Brain microvascular endothelial cell (primary cell): ENCODE results near the gene CNKSR1.

Experiments
- DNase-seq: peaks from one replicate; pipeline ENCODE4 v3.0.0-alpha.2; 2020
- H3K27ac ChIP-seq: fragments of 250-450 bp; sonication (Bioruptor Pico); 2 replicates; pipeline ENCODE4 v1.5.1; 2020; ENCODE audit warnings: mild to moderate bottlenecking, moderate library complexity
- H3K27me3 ChIP-seq: fragments of 250-450 bp; sonication (Bioruptor Pico); replicated peaks from 2 replicates; pipeline ENCODE4 v1.5.1; 2020; ENCODE audit warnings: mild to moderate bottlenecking
- H3K36me3 ChIP-seq: fragments of 250-450 bp; sonication (Bioruptor Pico); replicated peaks from 2 replicates; pipeline ENCODE4 v1.5.1; 2020; ENCODE audit warnings: mild to moderate bottlenecking
- H3K4me3 ChIP-seq: 2 replicates; pipeline ENCODE4 v1.5.1; 2011; ENCODE audit warnings: low read depth, mild to moderate bottlenecking, control low read depth, low read length, moderate library complexity
- CTCF ChIP-seq: IDR thresholded peaks from 2 replicates; pipeline ENCODE4 v1.5.1; 2011; ENCODE audit warnings: low read depth, mild to moderate bottlenecking, moderate library complexity, low read length, control low read depth, inconsistent platforms; ENCODE audit errors: missing control alignments
- in situ Hi-C: cut with HindIII; loops from 2 replicates; pipeline ENCODE4 v1.10.0; 2017; ENCODE audit warnings: low sequenced_read_pairs, low pct_ligation_motif_present

Gene CNKSR1

GRCh38 chr1:26138974-26139558 lies 38.2 kb upstream of the CNKSR1 start:
- in situ Hi-C loops: no loop called here
- no peak for TF ChIP-seq CTCF
- no peak for DNase-seq
- Histone ChIP-seq H3K4me3 (no peak overlapping the region), H3K36me3 (no peaks in the 10 kb centered on the region), H3K27ac (no peak overlapping the region), H3K27me3 (no peaks in the 10 kb centered on the region)

- in situ Hi-C loops: no loop called here
- no peak overlapping the region for H3K4me3 ChIP-seq
- no peak overlapping the region for H3K27ac ChIP-seq
- no peaks in the 10 kb centered on the region for H3K27me3 ChIP-seq
- H3K36me3 ChIP-seq: no peaks in the 10 kb centered on the region
- no peak for DNase-seq
- TF ChIP-seq CTCF: peak; percentile 17
Observed at GRCh38 chr1:26142159-26142558, 35.1 kb upstream of the CNKSR1 start.

GRCh38 chr1:26145041-26145959 lies 32.0 kb upstream of the CNKSR1 start:
- in situ Hi-C loops: no loop called here
- Histone ChIP-seq H3K4me3 (no peak overlapping the region), H3K27ac (no peak overlapping the region), H3K27me3 (peaks cover 6% of the 10 kb centered on the region), H3K36me3 (no peaks in the 10 kb centered on the region)
- peak; percentile 83 for TF ChIP-seq CTCF
- DNase-seq: peak; percentile 68

- no peaks in the 10 kb centered on the region for H3K36me3 ChIP-seq
- H3K27me3 ChIP-seq: peaks cover 6% of the 10 kb centered on the region
- no peak for TF ChIP-seq CTCF
- no peak for DNase-seq
- in situ Hi-C loops: no loop called here
- no peak overlapping the region for H3K4me3 ChIP-seq
- H3K27ac ChIP-seq: no peak overlapping the region
Observed at GRCh38 chr1:26145960-26146294, 31.4 kb upstream of the CNKSR1 start.

GRCh38 chr1:26148887-26149286 lies 28.4 kb upstream of the CNKSR1 start:
- in situ Hi-C loops: no loop called here
- H3K27ac ChIP-seq: no peak overlapping the region
- TF ChIP-seq CTCF: no peak
- H3K4me3 ChIP-seq: no peak overlapping the region
- no peak for DNase-seq
- peaks cover 6% of the 10 kb centered on the region for H3K27me3 ChIP-seq
- no peaks in the 10 kb centered on the region for H3K36me3 ChIP-seq
